IMR-90 (cell line): ENCODE results near the gene PDXK.

Experiments used
- BHLHE40 ChIP-seq: fragments of 150-350 bp; IDR thresholded peaks from 2 replicates; pipeline ENCODE4 v1.6.1; 2016; ENCODE audit warnings: mild to moderate bottlenecking, low read depth, low read length
- CHD1 ChIP-seq: IDR thresholded peaks from 2 replicates; pipeline ENCODE4 v1.6.1; 2012; ENCODE audit warnings: low read depth, low read length, improper control_type of control experiment
- FOS ChIP-seq: fragments of 150-350 bp; IDR thresholded peaks from 2 replicates; pipeline ENCODE4 v1.6.1; 2016; ENCODE audit warnings: low read depth, low read length
- MAZ ChIP-seq: IDR thresholded peaks from 2 replicates; pipeline ENCODE4 v1.6.1; 2012; ENCODE audit warnings: low read depth, mild to moderate bottlenecking, low read length, improper control_type of control experiment, moderate library complexity, borderline replicate concordance
- MXI1 ChIP-seq: IDR thresholded peaks from 2 replicates; pipeline ENCODE4 v1.6.1; 2012; ENCODE audit warnings: low read depth, mild to moderate bottlenecking, low read length, moderate library complexity, borderline replicate concordance
- POLR2A ChIP-seq: IDR thresholded peaks from 2 replicates; pipeline ENCODE4 v1.6.1; 2012; ENCODE audit warnings: mild to moderate bottlenecking, low read depth, low read length
- SMC3 ChIP-seq: fragments of 150-350 bp; IDR thresholded peaks from 2 replicates; pipeline ENCODE4 v1.6.1; 2016; ENCODE audit warnings: low read depth, mild to moderate bottlenecking, antibody characterized with exemption, low read length, moderate library complexity
- TF ChIP-seq, protein P1 (sequence below): conservative IDR thresholded peaks from 2 replicates; pipeline ENCODE4 v1.5.1; 2012; ENCODE audit warnings: mild to moderate bottlenecking, low read depth, low read length, improper control_type of control experiment
- TF ChIP-seq, protein P2 (sequence below): fragments of 150-350 bp; IDR thresholded peaks from 2 replicates; pipeline ENCODE4 v1.6.1; 2017; ENCODE audit warnings: mild to moderate bottlenecking, antibody characterized with exemption, low read length, low read depth

DNA sequence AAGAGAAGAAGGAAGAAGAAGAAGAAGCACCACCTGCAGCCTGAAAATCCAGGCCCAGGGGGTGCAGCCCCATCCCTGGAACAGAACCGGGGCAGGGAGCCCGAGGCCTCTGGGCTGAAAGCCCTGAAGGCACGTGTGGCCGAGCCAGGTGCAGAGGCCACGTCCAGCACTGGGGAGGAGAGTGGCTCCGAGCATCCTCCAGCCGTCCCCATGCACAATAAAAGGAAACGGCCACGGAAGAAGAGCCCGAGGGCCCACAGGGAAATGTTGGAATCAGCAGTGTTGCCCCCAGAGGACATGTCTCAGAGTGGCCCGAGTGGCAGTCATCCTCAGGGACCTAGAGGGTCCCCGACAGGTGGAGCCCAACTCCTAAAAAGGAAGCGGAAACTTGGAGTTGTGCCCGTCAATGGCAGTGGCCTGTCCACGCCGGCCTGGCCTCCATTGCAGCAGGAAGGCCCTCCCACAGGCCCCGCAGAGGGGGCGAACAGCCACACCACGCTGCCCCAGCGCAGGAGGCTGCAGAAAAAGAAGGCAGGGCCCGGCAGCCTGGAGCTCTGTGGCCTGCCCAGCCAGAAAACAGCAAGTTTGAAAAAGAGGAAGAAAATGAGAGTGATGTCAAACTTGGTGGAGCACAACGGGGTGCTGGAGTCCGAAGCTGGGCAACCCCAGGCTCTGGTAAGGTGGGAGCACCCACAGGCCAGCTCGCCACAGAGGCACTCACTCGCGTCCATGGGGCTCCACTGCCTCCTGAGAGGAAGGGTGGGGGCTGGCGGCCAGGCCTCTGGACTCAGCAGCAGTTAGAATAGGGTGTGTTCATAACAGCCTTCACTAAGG lies 31.1 kb upstream of the PDXK start:
- TF ChIP-seq, protein P1, sequence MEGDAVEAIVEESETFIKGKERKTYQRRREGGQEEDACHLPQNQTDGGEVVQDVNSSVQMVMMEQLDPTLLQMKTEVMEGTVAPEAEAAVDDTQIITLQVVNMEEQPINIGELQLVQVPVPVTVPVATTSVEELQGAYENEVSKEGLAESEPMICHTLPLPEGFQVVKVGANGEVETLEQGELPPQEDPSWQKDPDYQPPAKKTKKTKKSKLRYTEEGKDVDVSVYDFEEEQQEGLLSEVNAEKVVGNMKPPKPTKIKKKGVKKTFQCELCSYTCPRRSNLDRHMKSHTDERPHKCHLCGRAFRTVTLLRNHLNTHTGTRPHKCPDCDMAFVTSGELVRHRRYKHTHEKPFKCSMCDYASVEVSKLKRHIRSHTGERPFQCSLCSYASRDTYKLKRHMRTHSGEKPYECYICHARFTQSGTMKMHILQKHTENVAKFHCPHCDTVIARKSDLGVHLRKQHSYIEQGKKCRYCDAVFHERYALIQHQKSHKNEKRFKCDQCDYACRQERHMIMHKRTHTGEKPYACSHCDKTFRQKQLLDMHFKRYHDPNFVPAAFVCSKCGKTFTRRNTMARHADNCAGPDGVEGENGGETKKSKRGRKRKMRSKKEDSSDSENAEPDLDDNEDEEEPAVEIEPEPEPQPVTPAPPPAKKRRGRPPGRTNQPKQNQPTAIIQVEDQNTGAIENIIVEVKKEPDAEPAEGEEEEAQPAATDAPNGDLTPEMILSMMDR = no peak
- TF ChIP-seq POLR2A (no peak), MXI1 (no peak), SMC3 (no peak), CHD1 (no peak), FOS (no peak), BHLHE40 (no peak), MAZ (no peak)
- TF ChIP-seq, protein P2, sequence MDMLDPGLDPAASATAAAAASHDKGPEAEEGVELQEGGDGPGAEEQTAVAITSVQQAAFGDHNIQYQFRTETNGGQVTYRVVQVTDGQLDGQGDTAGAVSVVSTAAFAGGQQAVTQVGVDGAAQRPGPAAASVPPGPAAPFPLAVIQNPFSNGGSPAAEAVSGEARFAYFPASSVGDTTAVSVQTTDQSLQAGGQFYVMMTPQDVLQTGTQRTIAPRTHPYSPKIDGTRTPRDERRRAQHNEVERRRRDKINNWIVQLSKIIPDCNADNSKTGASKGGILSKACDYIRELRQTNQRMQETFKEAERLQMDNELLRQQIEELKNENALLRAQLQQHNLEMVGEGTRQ = no peak
